BJ (cell line): Measurements from ENCODE around the gene L3MBTL4. TPM values are rescaled to one million over a fixed set of nuclear protein-coding genes. Genes with fewer than 3 reads are reported as not detected.

Experiments used
- CTCF ChIA-PET: fragments of 350-600 bp; formaldehyde crosslinking; extraction: SDS; loops from one replicate; lab custom pipeline; 2021; ENCODE audit warnings: antibody characterized with exemption, inconsistent platforms; lab: Yijun Ruan, JAX
- POLR2A ChIA-PET: fragments of 300-600 bp; sonication (Branson Sonifier 250); formaldehyde crosslinking; extraction: SDS; loops from one replicate; lab custom pipeline; 2021; ENCODE audit warnings: antibody characterized with exemption; lab: Charles Lee
- DNase-seq: peaks from one replicate; pipeline ENCODE4 v3.0.0-alpha.2; 2011; ENCODE audit warnings: low read depth
- H3K27me3 ChIP-seq: 2 replicates; pipeline ENCODE4 v1.6.0; 2011; ENCODE audit warnings: low read length; ENCODE audit not compliant: control insufficient read depth, insufficient read depth
- H3K36me3 ChIP-seq: 2 replicates; pipeline ENCODE4 v1.5.1; 2011; ENCODE audit warnings: low read length; ENCODE audit not compliant: control insufficient read depth, insufficient read depth
- H3K4me3 ChIP-seq: 2 replicates; pipeline ENCODE4 v1.5.1; 2011; ENCODE audit warnings: low read depth, mild to moderate bottlenecking, control low read depth, low read length
- CTCF ChIP-seq: IDR thresholded peaks from 2 replicates; pipeline ENCODE4 v1.5.1; 2011; ENCODE audit warnings: low read depth, mild to moderate bottlenecking, control low read depth, inconsistent platforms, low read length, moderate library complexity; ENCODE audit not compliant: insufficient read depth
- polyA plus RNA-seq: library from polyadenylated mRNA; depleted of rRNA; stranded (reverse); fragments of >200 nt; gene quantifications from 2 replicates; pipeline ENCODE4 v1.2.3, GENCODE V29; 2011

The L3MBTL4 gene
- polyA plus RNA-seq, 1 experiment: not detected

- TF ChIP-seq CTCF: no peak
- no peak for DNase-seq
- Histone ChIP-seq H3K4me3 (no peak overlapping the region), H3K36me3 (no peaks in the 10 kb centered on the region), H3K27me3 (no peaks in the 10 kb centered on the region; the same call in 1 of the 2 replicates)
- POLR2A ChIA-PET: no interaction called here
- CTCF ChIA-PET: no interaction called here
Measured at GRCh38 chr18:5993938-5994337, 420.8 kb downstream of the L3MBTL4 start.

- Histone ChIP-seq H3K36me3 (no peaks in the 10 kb centered on the region), H3K27me3 (no peaks in the 10 kb centered on the region; the same call in 1 of the 2 replicates), H3K4me3 (no peak overlapping the region)
- ChIA-PET CTCF (no interaction called here), POLR2A (no interaction called here)
- TF ChIP-seq CTCF: no peak
- DNase-seq: no peak
Measured at GRCh38 chr18:5992381-5992780, 422.3 kb downstream of the L3MBTL4 start.

GRCh38 chr18:5987249-5987648 is 427.5 kb downstream of the L3MBTL4 start:
- CTCF ChIA-PET: no interaction called here
- POLR2A ChIA-PET: no interaction called here
- DNase-seq: no peak
- TF ChIP-seq CTCF: no peak
- Histone ChIP-seq H3K27me3 (no peaks in the 10 kb centered on the region), H3K4me3 (no peak overlapping the region), H3K36me3 (no peaks in the 10 kb centered on the region)

- CTCF ChIA-PET: no interaction called here
- TF ChIP-seq CTCF: no peak
- no peaks in the 10 kb centered on the region for H3K27me3 ChIP-seq
- POLR2A ChIA-PET: no interaction called here
- no peaks in the 10 kb centered on the region for H3K36me3 ChIP-seq
- H3K4me3 ChIP-seq: no peak overlapping the region
- DNase-seq: no peak
Measured at GRCh38 chr18:5986257-5986931, 428.3 kb downstream of the L3MBTL4 start.

GRCh38 chr18:5984245-5984644 is 430.5 kb downstream of the L3MBTL4 start:
- Histone ChIP-seq H3K4me3 (no peak overlapping the region), H3K27me3 (no peaks in the 10 kb centered on the region), H3K36me3 (no peaks in the 10 kb centered on the region)
- no peak for DNase-seq
- POLR2A ChIA-PET: no interaction called here
- TF ChIP-seq CTCF: no peak
- CTCF ChIA-PET: no interaction called here
